Endothelial cell of hepatic sinusoid (primary cell): ENCODE data around the gene ARL5C.
"Not testable (repeated sequence)": the region's sequence is repeated elsewhere in the genome, so short reads cannot be mapped to it uniquely, and the experiment has no call there.

Source experiments
- in situ Hi-C: cut with HindIII; loops from 2 replicates; pipeline ENCODE4 v1.10.0; 2017; ENCODE audit warnings: low sequenced_read_pairs

ARL5C gene

DNA sequence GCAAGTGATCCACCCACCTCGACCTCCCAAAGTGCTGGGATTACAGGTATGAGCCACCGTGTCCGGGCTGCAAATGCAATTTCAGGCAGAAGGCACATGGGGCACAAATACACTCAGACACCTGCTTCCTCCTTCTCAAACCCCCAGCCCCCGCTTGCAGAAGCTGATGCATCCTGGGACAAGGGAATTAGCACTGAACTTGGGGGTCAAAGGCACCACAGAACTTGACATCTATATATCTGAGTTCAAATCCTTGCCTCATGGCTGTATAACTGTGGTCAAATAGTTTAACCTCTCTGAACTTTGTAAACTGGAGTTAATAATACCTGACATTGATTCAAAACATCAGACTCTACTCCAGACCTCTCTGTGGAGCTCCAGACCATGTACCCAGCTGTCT, 4.1 kb upstream of the ARL5C start:
- in situ Hi-C loops: no loop called here

DNA sequence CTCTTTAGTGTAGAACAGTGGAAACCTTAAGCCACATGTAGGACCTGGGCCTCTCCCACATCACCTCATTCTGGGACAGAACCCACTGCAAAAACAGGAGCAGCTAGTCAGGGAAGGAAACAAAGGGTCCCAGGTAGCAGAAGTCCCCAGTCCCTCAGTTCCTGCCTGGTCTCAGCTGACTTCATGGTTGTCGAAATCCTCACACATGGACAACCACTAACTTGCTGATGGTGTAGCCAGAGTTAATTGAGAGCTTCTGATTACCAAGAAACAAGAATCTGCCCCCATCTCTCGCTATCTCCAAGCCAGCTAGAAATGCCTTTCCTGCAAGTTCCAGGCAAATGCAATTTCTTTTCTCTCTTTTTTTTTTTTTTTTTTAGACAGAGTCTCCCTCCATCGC, 3.6 kb upstream of the ARL5C start:
- in situ Hi-C loops: no loop called here

DNA sequence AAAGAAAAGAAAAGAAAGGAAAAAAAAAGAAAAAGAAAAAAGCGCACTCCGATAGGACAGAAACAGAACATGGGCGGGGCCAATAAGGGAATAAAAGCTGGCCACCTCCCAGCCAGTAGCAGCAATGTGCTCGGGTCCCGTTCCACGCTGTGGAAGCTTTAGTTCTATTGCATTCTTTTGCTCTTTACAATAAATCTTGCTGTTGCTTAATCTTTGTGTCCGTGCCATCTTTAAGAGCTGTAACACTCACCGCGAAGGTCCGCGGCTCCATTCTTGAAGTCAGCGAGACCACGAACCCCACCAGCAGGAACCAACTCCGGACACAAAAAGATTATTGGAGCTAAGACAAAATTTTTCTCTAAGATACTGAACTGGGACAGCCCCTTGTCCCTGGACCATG, 3.1 kb upstream of the ARL5C start:
- in situ Hi-C loops: no loop called here

DNA sequence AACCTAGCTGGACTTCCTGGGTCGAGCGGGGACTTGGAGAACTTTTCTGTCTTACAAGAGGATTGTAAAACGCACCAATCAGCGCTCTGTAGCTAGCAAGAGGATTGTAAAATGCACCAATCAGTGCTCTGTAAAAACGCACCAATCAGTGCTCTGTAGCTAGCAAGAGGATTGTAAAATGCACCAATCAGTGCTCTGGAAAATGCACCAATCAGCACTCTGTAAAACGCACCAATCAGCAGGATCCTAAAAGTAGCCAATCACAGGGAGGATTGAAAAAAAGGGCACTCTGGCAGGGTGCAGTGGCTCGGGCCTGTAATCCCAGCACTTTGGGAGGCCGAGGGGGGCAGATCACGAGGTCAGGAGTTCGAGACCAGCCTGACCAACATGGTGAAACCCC, 2.5 kb upstream of the ARL5C start:
- in situ Hi-C loops: not testable (repeated sequence)

DNA sequence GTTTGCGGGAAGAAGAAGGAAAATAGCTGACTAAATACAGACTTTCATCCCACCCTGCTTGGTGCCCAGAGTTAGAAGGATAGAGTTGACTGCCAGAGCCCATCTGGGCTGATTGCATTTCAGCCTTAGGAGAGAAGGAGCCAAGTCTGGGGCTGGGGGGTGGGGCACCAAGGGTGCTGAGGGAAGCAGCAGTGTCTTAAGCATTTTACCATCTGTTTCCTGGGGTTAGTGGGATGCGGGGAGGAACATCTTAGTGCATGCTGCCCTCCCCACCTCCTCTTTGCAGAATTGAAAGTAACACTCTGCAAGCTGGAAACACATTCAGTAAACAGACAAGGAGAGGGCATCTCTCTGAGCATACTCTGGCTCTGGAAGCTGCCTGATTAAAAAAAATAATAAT, 1.5 kb upstream of the ARL5C start:
- in situ Hi-C loops: no loop called here

DNA sequence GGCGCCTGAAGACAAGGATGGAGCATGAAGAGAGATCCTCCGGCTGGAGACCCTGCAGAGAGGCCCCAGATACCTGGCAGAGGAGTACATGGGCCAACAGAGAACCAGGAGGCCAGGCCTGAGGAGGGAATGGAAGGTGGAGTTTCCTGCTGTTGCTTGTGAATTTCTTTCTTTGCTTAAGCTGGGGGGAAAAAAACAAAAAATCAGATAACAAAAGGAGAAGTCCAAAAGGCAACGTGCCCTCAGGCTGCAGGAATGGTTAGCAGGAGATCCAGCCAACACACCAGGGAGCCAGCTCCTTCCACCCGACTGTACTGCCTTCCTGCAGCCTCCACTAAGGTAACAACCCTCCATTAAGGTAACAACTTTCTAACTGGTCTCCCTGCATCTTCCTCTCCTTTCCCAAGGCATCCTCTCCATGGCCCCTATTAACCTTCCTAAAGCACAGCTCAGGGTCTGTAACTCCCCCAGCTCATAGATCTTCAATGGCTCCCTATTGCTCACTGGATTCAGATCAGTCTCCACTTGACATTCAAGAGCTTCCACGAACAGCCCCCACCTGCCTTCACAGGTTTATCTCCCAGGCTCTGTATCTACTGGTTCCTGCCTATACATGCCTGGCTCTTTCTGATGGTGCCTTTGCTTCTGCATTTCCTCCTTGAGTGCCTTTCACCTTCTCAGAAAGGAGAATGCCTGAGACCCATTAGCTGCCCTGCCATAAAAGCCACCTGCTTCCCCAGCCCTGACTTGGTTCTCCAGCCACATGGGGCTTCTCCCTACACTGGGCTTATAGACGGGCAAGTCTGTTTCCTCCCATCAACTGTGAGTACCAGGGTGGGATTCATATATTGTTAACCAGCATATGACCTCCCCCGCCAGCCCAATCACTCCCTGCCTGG, 725 bp upstream of the ARL5C start:
- in situ Hi-C loops: no loop called here

DNA sequence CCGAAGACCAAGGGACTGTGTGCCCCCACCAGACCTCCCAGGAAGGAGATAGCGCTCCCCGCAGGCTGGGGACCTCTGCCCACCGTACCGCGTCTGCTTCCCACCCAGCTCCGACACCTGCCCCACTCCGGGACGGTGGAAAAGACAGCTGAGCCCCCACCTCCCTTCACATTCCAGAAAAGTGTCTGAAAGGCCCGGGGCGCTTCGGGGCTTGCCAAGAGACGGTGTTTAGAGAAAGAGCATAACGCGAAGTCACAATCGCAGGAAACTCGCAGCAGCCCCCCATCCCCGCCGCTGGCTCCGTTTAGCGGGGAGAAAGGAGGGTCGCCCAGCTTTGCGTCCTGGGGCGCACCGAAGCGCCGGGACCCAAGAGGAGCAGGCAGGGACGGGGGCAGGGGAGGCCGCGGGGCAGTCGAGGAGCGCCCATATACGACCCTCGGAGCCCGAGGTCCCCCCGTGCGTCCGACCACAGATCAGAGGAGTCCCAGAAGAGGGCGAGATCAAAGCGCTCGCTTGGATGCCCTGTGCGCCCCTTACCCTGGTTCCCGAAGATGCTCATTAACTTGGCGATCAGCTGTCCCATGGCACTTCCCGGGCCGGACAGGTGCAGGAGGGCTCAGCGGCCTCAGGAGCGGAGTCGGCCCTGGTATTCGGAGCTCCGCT, 652 bp downstream of the ARL5C start:
- in situ Hi-C loops: no loop called here

DNA sequence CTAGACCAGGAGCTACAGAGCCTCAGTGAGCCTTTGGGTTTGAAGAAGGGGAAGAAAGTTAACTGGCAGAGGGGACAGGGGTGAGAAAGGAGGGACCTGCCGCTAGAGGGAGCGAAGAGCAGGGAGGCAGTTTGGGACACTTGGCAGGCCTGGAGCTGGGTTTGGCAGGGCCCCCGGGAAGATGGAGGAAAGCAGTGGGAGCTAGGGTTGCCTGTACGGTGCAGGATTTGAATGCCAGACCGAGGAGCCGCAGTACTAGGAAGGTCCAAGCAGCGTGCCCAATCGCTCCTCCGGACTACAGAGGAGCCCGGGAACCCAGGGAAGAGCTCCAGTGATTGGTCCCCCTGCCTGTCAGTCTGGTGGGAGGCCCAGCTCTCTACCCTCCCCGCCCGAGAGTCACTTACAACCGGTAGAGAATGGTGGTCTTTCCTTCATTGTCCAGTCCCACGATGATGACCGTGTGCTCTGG, 1.3 kb downstream of the ARL5C start:
- in situ Hi-C loops: no loop called here

DNA sequence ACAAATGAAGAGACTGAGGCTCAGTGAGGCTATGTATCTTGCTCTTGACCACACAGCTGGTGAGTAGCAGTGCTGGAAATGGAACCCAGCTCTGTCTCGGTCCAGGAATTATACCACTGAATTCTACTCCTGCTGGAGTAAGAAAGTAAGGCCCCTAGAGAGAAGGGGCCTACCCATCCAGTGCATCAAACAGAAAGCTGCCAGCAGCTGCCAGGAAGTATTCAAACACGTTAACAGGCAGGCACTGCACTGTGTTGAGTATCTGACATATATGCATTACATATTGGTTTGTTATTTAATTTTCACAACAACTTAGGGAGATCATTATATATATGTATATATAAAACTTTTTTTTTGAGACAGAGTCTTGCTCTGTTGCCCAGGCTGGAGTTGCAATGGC, 4.0 kb downstream of the ARL5C start:
- in situ Hi-C loops: no loop called here

DNA sequence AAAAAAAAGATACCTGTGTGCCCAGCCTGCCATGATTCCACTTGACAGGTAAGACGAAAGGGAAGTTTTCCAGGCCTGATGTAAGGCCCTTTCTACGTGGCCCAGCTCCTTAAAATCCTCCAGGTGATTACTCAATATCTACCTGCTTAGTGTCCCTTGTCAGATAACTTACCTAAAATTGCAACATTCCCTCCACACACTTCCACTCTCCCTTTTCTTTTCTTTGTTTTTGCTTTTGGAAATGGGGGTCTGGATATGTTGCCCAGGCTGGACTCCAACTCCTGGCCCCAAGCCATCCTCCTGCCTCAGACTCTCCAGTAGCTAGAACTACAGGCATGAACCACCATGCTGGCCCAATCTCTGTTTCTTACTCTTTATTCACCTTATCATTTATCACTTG, 7.3 kb downstream of the ARL5C start:
- in situ Hi-C loops: no loop called here

DNA sequence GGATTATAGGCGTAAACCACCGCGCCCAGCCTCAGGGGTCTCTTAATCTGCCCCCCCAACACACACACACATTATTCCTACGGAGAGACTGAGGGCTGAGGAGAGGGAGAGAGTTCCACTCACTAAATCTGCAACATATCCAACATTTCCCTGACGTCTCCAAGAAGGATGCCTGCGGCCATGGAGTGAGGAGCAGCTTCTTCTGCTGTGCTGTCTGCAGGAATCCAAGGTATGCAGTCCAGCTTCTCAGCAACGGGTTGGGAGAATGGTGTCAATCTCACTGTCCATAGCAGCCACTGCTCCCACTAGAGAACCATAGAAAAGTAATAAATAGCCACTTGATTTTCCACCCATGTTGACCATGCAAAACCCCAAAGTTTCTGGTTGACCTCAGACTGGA, 9.5 kb downstream of the ARL5C start:
- in situ Hi-C loops: no loop called here

DNA sequence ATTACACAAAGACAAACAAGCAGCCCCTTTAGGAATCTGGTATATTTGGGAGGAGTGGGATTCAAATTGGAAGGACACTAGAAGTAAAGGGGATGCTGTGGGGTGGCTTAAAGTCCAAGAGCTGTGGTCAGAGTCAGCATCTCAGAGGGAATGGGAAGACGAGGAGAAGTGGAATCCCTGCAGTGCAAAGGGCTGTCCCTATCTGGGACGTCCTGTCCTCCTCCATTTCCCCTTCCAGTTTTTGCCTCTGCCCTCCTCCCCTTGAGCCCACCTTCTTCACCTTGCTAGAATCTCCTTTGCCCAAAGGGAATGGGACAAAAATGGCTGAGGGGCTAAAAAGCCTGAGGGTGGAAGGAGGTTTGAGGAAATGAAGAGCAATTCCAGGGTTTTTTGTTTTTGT, 10.3 kb downstream of the ARL5C start:
- in situ Hi-C loops: no loop called here

DNA sequence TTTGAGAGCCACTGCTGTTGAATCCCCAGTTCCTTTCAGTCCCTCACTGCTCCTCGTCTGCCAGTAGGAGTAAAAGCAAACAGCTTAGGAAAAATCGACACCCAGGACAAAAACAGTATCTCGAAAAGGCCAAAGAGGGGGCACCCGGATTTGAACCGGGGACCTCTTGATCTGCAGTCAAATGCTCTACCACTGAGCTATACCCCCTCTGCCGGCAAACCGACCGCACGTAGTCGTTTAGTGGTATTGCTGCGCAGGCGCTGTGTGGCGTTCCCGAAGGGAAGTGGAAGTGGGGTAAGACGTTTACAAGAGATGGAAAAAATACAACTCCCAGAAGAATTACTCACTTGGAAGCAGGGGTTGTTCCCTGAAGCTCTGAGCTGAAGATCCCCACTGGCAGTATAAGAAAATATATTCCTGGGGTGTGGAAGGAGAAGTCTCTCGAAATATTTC, 12.3 kb downstream of the ARL5C start:
- in situ Hi-C loops: no loop called here

DNA sequence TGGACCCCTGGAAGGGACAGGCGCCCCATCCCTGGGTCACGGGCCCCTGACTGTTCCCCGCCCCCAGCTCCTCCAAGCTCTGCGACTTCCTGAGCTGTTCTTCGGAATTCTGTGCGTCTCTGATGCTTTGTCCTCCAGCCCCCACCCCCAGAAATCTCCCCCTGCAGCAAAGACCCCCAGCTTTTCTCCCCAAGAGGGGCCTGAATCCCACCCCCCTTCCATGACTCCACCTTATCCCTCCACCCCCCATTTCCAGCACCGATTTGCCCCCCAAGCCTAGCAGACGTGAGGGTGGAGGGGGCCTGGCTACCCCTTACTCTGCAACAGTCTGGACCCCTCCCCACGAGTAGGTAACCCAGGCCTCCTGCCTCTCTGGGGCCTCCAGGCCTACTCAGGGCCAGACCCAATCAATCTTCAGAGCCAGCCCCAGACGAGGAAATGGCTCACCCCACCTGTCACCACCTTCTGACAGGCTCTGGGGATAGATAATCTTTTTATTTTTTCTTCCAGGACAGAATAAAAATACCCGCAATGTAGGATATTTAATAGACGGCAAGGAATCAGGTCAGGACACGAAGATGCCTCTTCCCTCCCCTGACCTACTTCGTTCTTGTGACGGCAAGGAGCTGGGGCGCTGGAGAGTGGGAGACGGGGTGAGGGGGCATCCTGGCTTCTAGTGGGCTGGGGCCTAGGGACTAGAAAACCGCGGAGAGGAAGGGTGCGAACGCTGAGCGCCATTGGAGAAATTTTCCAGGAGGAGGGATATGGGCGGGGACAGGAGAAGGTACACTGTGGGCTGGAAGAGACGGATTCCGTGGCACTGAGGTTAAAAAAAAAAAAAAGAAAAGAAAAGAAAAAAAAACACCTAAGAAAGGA, 13.8 kb downstream of the ARL5C start:
- in situ Hi-C loops: no loop called here

DNA sequence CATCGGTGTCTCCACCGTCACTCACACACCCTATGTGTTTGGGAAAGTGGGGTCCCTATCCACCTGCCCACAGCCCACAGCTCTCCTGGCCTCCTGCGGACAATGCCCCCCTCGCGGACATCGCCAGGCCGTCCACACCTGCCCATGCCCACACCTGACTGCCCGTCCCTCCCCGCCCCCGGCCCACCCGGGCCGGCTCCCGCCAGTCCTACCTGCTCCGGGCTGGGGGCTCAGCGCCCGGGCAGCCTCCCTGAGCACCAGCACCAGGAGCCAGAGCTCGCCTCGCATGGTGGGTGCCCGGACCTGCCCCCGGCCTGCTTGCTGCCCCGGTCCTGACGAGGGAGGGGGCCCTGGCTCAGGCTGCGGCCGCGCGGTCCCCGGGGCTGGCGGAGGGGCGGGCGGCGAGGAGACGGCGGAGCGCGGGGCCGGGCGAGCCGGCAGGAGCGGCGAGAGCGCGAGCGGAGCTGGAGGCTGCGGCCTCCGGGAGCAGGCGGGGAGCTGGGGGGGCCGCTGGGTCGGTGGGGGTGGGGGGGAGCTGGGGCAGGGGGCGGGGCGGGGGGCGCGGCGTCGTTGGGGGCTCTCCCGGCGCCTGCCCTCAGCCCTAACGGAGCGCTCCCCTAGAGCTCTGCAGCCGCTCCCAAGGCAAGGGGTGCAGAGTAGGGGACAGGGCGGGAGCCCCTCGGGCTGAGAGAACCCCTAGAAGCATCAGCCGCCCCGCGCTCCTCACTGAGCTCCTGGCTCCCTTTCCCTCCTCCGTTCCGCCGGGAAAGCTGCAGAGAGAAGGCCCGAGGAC, 14.6 kb downstream of the ARL5C start, which contains the start of gene PLXDC1:
Gene PLXDC1 (minus strand): TSS at position 488 of the 793 bp plus-strand sequence. CDS start 200 bp downstream, at position 288.
- in situ Hi-C loops: no loop called here

DNA sequence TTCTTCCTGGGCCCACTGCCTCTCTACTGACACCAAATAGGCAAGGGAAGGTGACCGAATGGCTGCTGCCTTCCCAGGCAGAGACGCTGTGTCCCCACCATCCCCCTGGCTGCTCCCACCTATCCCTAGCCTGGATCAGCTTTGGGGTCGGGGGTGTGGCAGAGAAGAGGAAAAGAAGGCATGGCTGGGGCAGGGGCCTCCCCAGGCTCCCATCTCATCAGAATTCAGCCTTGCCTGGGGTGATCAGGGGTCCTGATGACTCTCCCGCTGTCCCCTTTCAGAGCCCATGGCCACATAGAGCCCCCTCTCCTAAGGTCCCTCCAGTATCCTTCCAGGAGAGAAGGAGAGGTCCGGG, 15.2 kb downstream of the ARL5C start:
- in situ Hi-C loops: no loop called here

DNA sequence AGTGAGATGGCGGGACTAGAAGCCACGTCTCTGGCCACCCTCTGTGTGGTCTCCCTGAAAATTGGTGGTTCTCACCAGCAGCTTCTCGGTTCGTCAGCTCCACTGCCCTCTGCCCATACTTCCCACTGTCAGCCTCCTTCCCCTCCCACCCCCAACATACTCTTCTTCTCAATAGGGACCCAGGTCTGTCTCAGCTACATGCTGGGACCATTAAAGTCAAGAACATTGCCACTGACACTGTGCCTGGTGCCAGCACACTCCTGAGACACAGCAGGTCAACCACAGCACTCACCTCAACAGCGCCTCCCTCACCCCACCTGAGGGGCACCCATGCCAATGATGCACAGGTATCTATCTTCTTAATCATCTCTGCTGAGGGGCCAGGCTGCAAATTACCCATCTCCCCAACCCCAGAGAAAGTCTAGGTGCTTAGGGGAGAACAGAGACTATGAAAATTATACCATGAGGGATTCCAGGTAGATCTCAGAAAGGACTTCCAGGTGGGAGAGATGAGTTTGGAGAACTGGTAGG, 15.8 kb downstream of the ARL5C start:
- in situ Hi-C loops: no loop called here

DNA sequence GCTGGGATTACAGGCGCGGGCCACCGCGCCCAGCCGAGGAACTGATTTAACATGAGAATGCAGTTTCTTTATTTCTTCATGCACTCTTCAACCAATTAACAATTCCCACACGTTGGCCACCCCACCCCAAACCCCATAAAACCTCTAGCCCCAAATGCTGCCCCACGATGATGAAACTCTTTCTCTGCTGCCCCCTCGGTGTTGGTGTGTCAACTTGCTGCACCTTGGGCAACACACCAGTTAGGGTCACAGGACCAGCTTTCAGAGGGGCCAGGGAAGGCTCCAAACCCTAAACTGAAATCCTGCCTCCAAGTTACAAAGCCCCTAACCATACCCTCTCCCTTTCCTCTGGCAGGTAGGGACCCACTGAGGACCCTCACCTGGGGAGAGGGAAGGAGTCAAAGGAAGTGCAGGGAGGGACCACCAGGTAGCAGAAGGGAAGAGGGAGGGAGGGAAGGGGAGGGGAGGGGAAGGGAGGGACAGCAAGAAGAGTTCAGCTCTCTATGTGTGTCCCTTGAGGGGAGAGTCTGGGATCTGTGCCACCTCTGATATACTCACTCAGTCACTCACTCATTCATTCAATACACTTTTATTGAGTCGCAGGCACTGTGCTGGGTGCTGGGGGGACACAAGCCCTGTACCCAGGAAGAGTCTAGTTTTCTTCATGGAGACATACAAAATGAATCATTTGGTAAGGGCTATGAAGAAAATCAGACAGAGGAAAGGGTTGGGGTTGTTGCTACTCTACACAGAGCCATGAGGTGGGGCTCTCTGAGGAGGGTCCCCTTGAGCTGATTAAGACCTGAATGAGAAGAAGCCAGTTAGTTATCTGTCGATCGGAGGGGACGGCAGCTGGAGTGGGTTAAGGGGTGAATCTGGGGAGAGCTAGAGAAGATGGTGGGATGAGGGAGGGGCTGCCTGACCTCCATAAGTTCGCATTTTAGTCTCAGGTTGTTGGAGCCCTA, 18.5 kb downstream of the ARL5C start:
- in situ Hi-C loops: no loop called here

DNA sequence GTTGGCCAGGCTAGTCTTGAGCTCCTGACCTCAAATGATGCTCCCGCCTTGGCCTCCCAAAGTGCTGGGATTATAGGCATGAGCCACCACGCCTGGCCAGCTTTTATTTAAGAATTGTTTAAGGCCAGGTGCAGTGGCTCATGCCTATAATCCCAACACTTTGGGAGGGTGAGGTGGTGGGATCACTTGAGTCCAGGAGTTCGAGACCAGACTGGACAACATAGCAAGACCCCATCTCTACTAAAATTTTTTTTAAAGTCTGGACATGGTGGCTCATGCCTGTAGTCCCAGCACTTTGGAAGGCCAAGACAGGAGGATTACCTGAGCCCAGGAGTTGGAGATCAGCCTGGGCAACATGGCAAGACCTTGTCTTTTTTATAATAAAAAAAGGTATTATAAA, 19.7 kb downstream of the ARL5C start:
- in situ Hi-C loops: no loop called here
